ENCODE measurements around the gene PCLO. TPM values are rescaled to one million over a fixed set of nuclear protein-coding genes. Genes with fewer than 3 reads are reported as not detected.
A peak's percentile ranks its signal among the peaks of the same experiment; 100 is the strongest.

PCLO gene, protein sequence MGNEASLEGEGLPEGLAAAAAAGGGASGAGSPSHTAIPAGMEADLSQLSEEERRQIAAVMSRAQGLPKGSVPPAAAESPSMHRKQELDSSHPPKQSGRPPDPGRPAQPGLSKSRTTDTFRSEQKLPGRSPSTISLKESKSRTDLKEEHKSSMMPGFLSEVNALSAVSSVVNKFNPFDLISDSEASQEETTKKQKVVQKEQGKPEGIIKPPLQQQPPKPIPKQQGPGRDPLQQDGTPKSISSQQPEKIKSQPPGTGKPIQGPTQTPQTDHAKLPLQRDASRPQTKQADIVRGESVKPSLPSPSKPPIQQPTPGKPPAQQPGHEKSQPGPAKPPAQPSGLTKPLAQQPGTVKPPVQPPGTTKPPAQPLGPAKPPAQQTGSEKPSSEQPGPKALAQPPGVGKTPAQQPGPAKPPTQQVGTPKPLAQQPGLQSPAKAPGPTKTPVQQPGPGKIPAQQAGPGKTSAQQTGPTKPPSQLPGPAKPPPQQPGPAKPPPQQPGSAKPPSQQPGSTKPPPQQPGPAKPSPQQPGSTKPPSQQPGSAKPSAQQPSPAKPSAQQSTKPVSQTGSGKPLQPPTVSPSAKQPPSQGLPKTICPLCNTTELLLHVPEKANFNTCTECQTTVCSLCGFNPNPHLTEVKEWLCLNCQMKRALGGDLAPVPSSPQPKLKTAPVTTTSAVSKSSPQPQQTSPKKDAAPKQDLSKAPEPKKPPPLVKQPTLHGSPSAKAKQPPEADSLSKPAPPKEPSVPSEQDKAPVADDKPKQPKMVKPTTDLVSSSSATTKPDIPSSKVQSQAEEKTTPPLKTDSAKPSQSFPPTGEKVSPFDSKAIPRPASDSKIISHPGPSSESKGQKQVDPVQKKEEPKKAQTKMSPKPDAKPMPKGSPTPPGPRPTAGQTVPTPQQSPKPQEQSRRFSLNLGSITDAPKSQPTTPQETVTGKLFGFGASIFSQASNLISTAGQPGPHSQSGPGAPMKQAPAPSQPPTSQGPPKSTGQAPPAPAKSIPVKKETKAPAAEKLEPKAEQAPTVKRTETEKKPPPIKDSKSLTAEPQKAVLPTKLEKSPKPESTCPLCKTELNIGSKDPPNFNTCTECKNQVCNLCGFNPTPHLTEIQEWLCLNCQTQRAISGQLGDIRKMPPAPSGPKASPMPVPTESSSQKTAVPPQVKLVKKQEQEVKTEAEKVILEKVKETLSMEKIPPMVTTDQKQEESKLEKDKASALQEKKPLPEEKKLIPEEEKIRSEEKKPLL (N-terminal part only)
- total RNA-seq: under 0.01 and 0.36 TPM in 2 replicates

DNA sequence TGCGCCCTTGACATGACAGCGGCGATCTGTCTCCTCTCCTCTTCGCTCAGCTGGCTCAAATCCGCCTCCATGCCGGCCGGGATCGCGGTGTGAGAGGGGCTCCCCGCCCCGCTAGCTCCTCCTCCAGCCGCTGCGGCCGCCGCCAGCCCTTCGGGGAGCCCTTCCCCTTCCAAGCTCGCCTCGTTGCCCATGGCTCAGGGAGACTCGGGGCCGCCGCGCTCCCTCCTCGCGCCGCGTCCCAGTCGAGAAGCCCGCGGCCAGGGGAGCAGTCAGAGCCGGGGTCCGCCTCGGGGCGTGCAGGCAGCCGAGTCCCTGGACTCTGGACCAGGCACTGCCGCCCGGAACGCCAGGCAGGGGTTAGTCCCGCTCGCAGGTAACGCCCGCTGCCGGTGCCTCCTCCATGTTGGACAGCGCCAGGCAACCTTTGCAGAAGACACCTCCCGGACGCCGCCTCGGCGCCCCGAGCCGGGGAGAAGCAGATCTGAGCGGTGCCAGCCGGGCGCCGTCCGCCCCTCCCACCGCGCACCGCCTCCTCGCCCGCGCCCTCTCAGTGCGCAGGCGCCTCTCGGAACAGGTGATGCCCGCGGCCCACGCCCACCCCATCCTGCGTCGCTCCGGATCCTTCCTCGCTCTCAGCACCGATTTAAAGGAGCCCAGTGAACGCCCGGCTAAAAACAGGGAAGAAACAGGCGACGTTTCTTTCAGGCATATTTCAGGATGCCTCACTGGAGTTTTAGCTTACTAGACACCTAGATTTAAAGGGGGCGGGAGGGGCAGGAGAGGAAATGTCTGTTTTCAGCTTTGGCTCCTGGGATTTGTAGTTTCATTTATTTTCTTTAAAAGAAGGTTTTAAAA lies at the start of gene PCLO:
Gene PCLO (minus strand): TSS at position 483 of the 855 bp plus-strand sequence. CDS start 292 bp downstream, at position 191.
- H3K4me3 ChIP-seq (ENCODE audit: insufficient read depth, low read length): peak within 1 kb of the TSS; percentile 36
- peak; percentile 50 for DNase-seq (ENCODE audit: insufficient read length, low spot score, missing footprints)
- TF ChIP-seq, protein P1, sequence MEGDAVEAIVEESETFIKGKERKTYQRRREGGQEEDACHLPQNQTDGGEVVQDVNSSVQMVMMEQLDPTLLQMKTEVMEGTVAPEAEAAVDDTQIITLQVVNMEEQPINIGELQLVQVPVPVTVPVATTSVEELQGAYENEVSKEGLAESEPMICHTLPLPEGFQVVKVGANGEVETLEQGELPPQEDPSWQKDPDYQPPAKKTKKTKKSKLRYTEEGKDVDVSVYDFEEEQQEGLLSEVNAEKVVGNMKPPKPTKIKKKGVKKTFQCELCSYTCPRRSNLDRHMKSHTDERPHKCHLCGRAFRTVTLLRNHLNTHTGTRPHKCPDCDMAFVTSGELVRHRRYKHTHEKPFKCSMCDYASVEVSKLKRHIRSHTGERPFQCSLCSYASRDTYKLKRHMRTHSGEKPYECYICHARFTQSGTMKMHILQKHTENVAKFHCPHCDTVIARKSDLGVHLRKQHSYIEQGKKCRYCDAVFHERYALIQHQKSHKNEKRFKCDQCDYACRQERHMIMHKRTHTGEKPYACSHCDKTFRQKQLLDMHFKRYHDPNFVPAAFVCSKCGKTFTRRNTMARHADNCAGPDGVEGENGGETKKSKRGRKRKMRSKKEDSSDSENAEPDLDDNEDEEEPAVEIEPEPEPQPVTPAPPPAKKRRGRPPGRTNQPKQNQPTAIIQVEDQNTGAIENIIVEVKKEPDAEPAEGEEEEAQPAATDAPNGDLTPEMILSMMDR (IDR thresholded peaks at IDR 0.05; ENCODE audit: extremely low read depth, low read depth, low read length): no peak
- H4K20me1 ChIP-seq (ENCODE audit: insufficient read depth, low read length): no peaks in the 10 kb centered on the region
- H3K4me2 ChIP-seq (ENCODE audit: insufficient read depth, low read length): peak within 1 kb of the TSS; percentile 60
- no peaks in the 10 kb centered on the region for H3K4me1 ChIP-seq (ENCODE audit: insufficient read depth, low read length)
- no peaks in the 10 kb centered on the region for H3K9me3 ChIP-seq (ENCODE audit: low read depth, low read length)
- peak within 1 kb of the TSS; percentile 47 for H2AFZ ChIP-seq (ENCODE audit: low read length)
- no peak within 1 kb of the TSS for H3K27ac ChIP-seq (ENCODE audit: low read depth, low read length)
- no peaks in the 10 kb centered on the region for H3K36me3 ChIP-seq (ENCODE audit: insufficient read depth, low read length)
- no peaks in the 10 kb centered on the region for H3K79me2 ChIP-seq (ENCODE audit: insufficient read depth, low read length)
- H3K27me3 ChIP-seq (ENCODE audit: insufficient read depth, low read length): peaks cover 5% of the 10 kb centered on the region

DNA sequence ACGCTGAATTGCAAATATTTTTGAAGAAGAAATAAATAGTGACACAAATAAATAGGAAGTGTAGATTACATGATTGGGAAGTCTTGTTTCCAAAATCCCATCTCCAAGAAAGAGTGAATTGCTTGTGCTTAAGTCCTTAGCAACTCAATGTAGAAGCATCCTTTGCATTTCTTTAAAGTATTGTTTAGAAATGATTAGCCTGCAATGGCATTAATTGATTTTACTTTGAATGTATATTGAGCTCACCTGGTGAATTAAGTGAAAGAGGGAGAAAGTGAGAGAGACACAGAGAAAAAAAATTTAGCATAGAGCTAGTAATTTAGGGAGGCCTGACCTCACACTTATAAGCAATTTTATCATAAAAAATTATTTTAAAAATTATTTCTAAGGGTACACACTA lies 49.0 kb upstream of the PCLO start:
- H3K36me3 ChIP-seq (ENCODE audit: insufficient read depth, low read length): no peaks in the 10 kb centered on the region
- no peak overlapping the region for H2AFZ ChIP-seq (ENCODE audit: low read length)
- H3K27ac ChIP-seq (ENCODE audit: low read depth, low read length): no peak overlapping the region
- no peaks in the 10 kb centered on the region for H4K20me1 ChIP-seq (ENCODE audit: insufficient read depth, low read length)
- H3K4me2 ChIP-seq (ENCODE audit: insufficient read depth, low read length): no peak overlapping the region
- TF ChIP-seq, protein P1 (IDR thresholded peaks at IDR 0.05; ENCODE audit: extremely low read depth, low read depth, low read length): no peak
- no peaks in the 10 kb centered on the region for H3K4me1 ChIP-seq (ENCODE audit: insufficient read depth, low read length)
- no peak for DNase-seq (ENCODE audit: insufficient read length, low spot score, missing footprints)
- H3K79me2 ChIP-seq (ENCODE audit: insufficient read depth, low read length): no peaks in the 10 kb centered on the region
- H3K9me3 ChIP-seq (ENCODE audit: low read depth, low read length): no peaks in the 10 kb centered on the region
- H3K4me3 ChIP-seq (ENCODE audit: insufficient read depth, low read length): no peak overlapping the region
- H3K27me3 ChIP-seq (ENCODE audit: insufficient read depth, low read length): no peaks in the 10 kb centered on the region

DNA sequence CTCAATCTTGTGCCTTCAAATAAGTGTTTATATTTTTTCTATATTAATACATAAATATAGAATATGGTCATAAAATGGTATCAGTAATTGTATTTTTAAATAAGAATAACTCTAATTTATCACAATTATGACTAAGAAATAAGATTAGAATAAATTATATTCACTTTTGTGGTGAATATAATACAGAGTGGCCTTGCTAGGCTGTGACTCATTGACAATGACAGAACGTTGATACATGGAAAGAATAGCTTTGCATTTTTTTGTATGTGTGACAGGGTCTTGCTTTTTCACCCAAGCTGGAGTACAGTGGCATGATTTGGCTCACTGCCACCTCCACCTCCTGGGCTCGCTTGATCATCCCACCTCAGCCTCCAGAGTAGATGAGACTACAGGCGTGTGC lies 47.8 kb upstream of the PCLO start:
- H3K9me3 ChIP-seq (ENCODE audit: low read depth, low read length): no peaks in the 10 kb centered on the region
- no peak overlapping the region for H2AFZ ChIP-seq (ENCODE audit: low read length)
- no peak overlapping the region for H3K27ac ChIP-seq (ENCODE audit: low read depth, low read length)
- no peak overlapping the region for H3K4me3 ChIP-seq (ENCODE audit: insufficient read depth, low read length)
- TF ChIP-seq, protein P1 (IDR thresholded peaks at IDR 0.05; ENCODE audit: extremely low read depth, low read depth, low read length): no peak
- no peak for DNase-seq (ENCODE audit: insufficient read length, low spot score, missing footprints)
- H3K79me2 ChIP-seq (ENCODE audit: insufficient read depth, low read length): no peaks in the 10 kb centered on the region
- H4K20me1 ChIP-seq (ENCODE audit: insufficient read depth, low read length): no peaks in the 10 kb centered on the region
- H3K4me1 ChIP-seq (ENCODE audit: insufficient read depth, low read length): no peaks in the 10 kb centered on the region
- H3K36me3 ChIP-seq (ENCODE audit: insufficient read depth, low read length): no peaks in the 10 kb centered on the region
- H3K4me2 ChIP-seq (ENCODE audit: insufficient read depth, low read length): no peak overlapping the region
- no peaks in the 10 kb centered on the region for H3K27me3 ChIP-seq (ENCODE audit: insufficient read depth, low read length)

Measured in osteoblast (primary cell).